ENCODE data around the gene FBXL14.
A peak's percentile ranks its signal among the peaks of the same experiment; 100 is the strongest.

The FBXL14 gene

DNA sequence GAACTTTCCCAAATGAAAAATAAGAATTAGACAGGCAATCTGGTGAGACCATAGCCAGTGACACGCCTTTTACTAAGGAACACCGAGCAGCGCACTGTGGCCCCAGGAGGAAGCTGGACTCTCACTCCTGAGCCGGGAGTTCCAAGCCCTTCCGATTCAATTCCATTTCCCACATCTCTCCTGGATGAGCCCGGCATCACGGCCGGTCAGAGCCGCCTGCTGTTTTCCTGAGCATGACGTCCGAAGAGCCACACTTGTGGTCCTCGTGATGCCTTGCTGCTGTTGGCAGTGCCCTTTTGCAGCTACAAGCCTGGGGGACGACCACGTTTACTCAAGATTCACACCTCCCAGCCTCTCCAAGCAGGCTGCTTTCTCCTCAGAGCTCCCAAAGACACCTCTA is 40.8 kb downstream of the FBXL14 start:
- TF ChIP-seq CTCF (IDR thresholded peaks at IDR 0.05) = no peak

GRCh38 chr12:1552911-1553491 is 41.4 kb downstream of the FBXL14 start:
- no peak for TF ChIP-seq CTCF (IDR thresholded peaks at IDR 0.05)

GRCh38 chr12:1552171-1552570 is 42.2 kb downstream of the FBXL14 start:
- TF ChIP-seq CTCF (IDR thresholded peaks at IDR 0.05) = no peak

- TF ChIP-seq CTCF (IDR thresholded peaks at IDR 0.05) = no peak
Measured at GRCh38 chr12:1551496-1551895, 42.9 kb downstream of the FBXL14 start.

GRCh38 chr12:1546931-1547640 is 47.3 kb downstream of the FBXL14 start:
- no peak for TF ChIP-seq CTCF (IDR thresholded peaks at IDR 0.05)

DNA sequence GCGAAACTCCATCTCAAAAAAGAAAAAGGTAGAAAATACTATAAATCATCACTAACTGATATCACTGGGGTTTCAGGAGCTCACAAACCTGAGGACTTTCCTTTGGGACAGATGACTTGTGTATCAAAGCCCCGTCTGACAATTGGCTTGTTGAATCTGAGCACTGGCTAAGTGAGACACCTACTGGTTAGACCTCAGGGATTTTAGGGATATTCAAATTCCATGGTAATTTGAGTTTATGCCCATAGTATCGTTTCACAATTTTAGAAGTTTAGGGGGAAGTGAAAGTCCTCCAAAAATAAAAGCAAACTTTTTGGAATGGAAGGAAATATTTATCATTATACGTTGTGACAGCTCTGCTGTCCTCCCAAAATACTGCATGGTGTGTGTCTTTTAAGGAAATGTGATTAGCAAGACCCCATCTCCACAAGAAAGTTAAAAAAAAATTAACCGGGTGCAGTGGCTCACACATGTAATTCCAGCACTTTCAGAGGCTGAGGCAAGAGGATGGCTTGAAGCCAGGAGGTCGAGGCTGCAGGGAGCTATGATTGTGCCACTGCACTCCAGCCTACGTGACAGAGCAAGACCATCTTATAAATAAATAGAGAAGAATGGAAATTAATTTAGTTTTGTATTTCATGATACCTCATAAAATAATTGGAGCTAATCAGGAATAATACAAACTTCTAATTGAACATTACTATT is 49.2 kb downstream of the FBXL14 start:
- peak; percentile 34; the same call in 1 of the 2 replicates for TF ChIP-seq CTCF (IDR thresholded peaks at IDR 0.05)

GRCh38 chr12:1542599-1542998 is 51.8 kb downstream of the FBXL14 start:
- no peak for TF ChIP-seq CTCF (IDR thresholded peaks at IDR 0.05)
